ENCODE results near the gene NUP210.
"Not testable (repeated sequence)": the region's sequence is repeated elsewhere in the genome, so short reads cannot be mapped to it uniquely, and the experiment has no call there.

Gene NUP210

DNA sequence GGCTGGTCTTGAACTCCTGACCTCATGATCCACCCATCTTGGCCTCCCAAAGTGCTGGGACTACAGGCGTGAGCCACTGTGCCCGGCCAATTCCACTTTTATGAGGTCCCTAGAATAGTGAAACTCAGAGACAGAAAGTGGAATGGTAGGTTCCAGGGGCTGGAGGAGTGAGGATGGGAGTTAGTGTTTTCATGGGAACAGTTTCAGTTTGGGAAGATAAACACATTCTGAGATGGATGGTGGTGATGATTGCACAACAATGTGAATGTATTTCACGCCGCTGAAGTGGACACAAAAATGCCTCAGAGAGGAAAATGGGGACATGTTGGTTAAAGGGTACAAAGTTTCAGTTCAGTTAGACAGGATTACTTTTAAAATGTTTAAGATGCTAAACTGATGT is 37.5 kb upstream of the NUP210 start:
- WGBS, result 95% methylated on average over 4 of the region's 4 CpGs
- H3K27me3 ChIP-seq (ENCODE audit: insufficient read depth, low read length), result peaks cover 11% of the 10 kb centered on the region

DNA sequence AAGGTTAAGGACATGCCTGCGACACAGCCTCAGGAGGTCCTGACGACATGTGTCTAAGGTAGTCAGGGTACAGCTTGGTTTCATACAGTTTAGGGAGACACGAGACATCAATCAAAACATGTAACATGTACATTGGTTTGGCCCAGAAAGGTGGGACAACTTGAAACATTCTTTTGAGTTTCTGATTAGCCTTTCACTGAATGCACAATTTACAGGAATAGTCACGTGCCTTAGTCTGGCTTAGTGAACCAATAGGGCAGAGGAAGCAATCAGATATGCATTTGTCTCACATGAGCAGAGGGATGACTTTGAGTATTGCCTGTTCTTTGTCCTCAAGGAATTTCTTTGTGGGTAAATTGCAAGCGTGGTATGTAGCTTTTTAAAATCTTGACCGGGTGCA is 35.5 kb upstream of the NUP210 start:
- Histone ChIP-seq H3K9me3 (ENCODE audit: insufficient read depth, low read depth, low read length) (no peaks in the 10 kb centered on the region), H3K27ac (ENCODE audit: low read depth, low read length) (no peak overlapping the region), H3K4me3 (ENCODE audit: low read length) (no peak overlapping the region), H3K36me3 (ENCODE audit: insufficient read depth, low read length) (no peaks in the 10 kb centered on the region), H3K27me3 (ENCODE audit: insufficient read depth, low read length) (peaks cover 3% of the 10 kb centered on the region), H3K9ac (ENCODE audit: low read depth, low read length) (no peak overlapping the region), H3K4me1 (ENCODE audit: insufficient read depth, low read length) (0 out of 2 replicates have a peak, but pooled peaks cover 4% of the 10 kb centered on the region)
- 89% methylated on average over 6 of the region's 6 CpGs for WGBS

More for the DNA sequence above, 37.5 kb upstream of the NUP210 start:
- Histone ChIP-seq H3K27ac (ENCODE audit: low read depth, low read length) (no peak overlapping the region), H3K9me3 (ENCODE audit: insufficient read depth, low read depth, low read length) (no peaks in the 10 kb centered on the region), H3K9ac (ENCODE audit: low read depth, low read length) (no peak overlapping the region), H3K36me3 (ENCODE audit: insufficient read depth, low read length) (no peaks in the 10 kb centered on the region), H3K4me1 (ENCODE audit: insufficient read depth, low read length) (peaks cover 5% of the 10 kb centered on the region; the same call in 1 of the 2 replicates), H3K4me3 (ENCODE audit: low read length) (no peak overlapping the region)

DNA sequence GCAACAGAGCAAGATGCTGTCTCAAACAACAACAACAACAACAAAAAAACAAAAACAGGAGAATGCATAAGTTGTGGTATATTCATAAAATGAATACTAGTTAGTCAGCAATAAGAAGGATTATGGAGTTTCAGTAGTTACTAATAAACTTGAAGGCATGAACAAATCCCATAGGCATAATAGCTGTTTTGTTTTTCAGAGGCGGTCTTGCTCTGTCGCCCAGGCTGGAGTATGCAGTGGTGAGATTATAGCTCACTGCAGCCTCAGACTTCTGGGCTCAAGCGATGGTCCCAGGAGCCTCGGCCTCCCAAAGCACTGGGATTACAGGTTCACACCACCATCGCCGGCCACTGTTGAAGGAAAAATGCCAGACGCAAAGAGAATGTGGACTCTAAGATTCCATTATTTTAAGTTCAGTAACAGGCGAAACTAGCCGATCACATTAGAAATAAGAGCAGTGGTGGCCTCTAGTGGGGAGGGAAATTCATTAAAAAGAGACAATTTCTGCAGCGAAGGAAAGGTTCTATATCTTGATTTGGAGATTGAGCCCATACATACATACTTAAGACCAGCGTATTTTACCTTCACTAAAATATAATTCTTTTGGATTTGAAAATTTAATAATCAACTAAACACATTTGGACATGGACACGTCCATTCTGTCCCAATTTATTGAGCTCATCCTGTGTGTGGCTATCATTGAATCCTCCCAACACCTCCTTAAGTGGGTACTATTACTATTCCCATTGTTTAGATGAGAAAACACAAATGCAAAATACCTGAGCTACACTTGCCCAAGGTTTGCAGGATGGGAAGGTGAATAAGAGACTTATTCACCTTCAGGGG is 32.6 kb upstream of the NUP210 start:
- no peak overlapping the region for H3K4me3 ChIP-seq (ENCODE audit: low read length)
- H3K27me3 ChIP-seq (ENCODE audit: insufficient read depth, low read length), result no peaks in the 10 kb centered on the region
- WGBS, result 58% methylated on average over 12 of the region's 12 CpGs
- H3K9me3 ChIP-seq (ENCODE audit: insufficient read depth, low read depth, low read length), result no peaks in the 10 kb centered on the region
- no peak overlapping the region for H3K27ac ChIP-seq (ENCODE audit: low read depth, low read length)
- 0 out of 2 replicates have a peak, but pooled peaks cover 4% of the 10 kb centered on the region for H3K4me1 ChIP-seq (ENCODE audit: insufficient read depth, low read length)
- H3K9ac ChIP-seq (ENCODE audit: low read depth, low read length), result no peak overlapping the region
- H3K36me3 ChIP-seq (ENCODE audit: insufficient read depth, low read length), result no peaks in the 10 kb centered on the region

DNA sequence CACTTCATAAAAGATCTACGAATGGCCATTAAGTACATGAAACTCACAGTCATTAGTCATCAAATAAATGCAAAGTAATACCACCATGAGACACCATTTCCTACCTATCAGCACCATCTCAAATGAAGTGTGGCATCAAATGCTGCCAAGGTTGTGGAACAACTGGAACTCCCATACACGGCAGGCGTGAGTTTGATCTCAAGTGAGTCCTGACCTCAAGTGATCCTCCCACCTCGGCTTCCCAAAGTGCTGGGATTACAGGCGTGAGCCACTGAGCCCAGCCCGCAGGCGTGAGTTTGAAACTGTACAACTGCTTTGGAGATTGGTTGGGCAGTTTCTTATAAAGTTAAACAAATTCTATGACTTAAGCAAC is 31.2 kb upstream of the NUP210 start:
- peak overlapping the region; percentile 1; the same call in 1 of the 2 replicates for H3K9ac ChIP-seq (ENCODE audit: low read depth, low read length)
- no peaks in the 10 kb centered on the region for H3K9me3 ChIP-seq (ENCODE audit: insufficient read depth, low read depth, low read length)
- H3K27me3 ChIP-seq (ENCODE audit: insufficient read depth, low read length), result no peaks in the 10 kb centered on the region
- H3K4me1 ChIP-seq (ENCODE audit: insufficient read depth, low read length), result 0 out of 2 replicates have a peak, but pooled peaks cover 4% of the 10 kb centered on the region
- no peaks in the 10 kb centered on the region for H3K36me3 ChIP-seq (ENCODE audit: insufficient read depth, low read length)
- H3K4me3 ChIP-seq (ENCODE audit: low read length), result peak overlapping the region; percentile 58
- WGBS, result 30% methylated on average over 7 of the region's 7 CpGs
- peak overlapping the region; percentile 10; the same call in 1 of the 2 replicates for H3K27ac ChIP-seq (ENCODE audit: low read depth, low read length)

DNA sequence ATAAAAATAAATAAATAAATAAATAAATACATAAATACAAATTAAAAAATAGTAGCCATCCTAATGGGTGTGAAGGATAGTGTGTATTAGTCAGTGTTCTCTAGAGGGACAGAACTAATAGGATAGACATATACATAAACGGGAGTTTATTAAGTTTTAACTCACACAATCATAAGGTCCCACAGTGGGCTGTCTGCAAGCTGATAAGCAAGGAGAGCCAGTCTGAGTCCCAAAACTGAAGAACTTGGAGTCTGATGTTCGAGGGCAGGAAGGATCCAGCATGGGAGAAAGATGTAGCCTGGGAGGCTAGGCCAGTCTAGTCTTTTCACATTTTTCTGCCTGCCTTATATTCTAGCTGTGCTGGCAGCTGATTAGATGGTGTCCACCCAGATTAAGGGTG is 22.8 kb upstream of the NUP210 start:
- H3K27ac ChIP-seq (ENCODE audit: low read depth, low read length); H3K9ac ChIP-seq (ENCODE audit: low read depth, low read length); H3K9me3 ChIP-seq (ENCODE audit: insufficient read depth, low read depth, low read length); H3K36me3 ChIP-seq (ENCODE audit: insufficient read depth, low read length); H3K27me3 ChIP-seq (ENCODE audit: insufficient read depth, low read length); H3K4me3 ChIP-seq (ENCODE audit: low read length); H3K4me1 ChIP-seq (ENCODE audit: insufficient read depth, low read length): not testable (repeated sequence)
- 79% methylated on average over 1 of the region's 2 CpGs for WGBS

DNA sequence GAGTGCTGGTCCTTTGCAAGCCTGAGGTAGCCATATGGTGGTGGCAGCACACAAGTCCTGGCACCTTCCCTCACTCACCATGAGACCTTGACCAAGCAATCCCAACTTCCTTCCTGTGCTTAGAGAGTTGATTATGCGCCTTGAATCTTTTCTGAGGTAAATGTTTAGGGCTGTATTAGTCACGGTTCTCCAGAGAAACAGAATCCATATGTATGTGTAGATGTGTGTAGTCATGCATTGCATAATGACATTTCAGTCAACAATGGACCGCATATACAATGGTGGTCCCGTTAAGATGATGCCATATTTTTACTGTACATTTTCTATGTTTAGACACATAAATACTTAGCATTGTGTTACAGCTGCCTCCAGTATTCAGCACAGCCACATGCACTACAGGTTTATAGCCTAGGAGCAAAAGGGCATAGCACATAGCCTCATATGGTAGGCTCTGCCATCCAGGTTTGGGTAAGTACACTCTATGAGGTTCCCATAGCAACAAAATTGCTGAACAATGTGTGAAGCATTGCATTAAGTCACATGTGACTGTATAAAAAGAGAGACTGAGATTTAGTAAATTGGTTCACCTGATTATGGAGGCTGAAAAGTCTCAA is 20.2 kb upstream of the NUP210 start:
- H3K27ac ChIP-seq (ENCODE audit: low read depth, low read length), result no peak overlapping the region
- no peaks in the 10 kb centered on the region for H3K36me3 ChIP-seq (ENCODE audit: insufficient read depth, low read length)
- H3K9ac ChIP-seq (ENCODE audit: low read depth, low read length), result no peak overlapping the region
- no peaks in the 10 kb centered on the region for H3K4me1 ChIP-seq (ENCODE audit: insufficient read depth, low read length)
- H3K27me3 ChIP-seq (ENCODE audit: insufficient read depth, low read length), result no peaks in the 10 kb centered on the region
- 95% methylated on average over 4 of the region's 4 CpGs for WGBS
- no peaks in the 10 kb centered on the region for H3K9me3 ChIP-seq (ENCODE audit: insufficient read depth, low read depth, low read length)
- H3K4me3 ChIP-seq (ENCODE audit: low read length), result no peak overlapping the region

DNA sequence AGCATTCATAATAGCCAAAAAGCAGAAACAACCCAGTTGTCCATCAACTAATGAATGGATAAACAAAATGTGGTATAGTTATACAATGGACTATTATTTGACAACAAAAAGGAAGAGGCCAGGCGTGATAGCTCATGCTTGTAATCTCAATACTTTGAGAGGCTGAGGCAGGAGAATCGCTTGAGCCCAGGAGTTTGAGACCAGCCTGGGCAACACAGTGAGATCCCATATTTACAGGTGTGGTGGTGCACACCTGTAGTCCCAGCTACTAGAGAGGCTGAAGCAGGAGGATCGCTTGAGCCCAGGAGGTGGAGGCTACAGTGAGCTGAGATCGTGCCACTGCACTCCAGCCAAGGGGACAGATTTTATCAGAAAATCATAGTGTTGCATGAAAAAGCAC is 16.1 kb upstream of the NUP210 start:
- H3K4me1 ChIP-seq (ENCODE audit: insufficient read depth, low read length); H3K9me3 ChIP-seq (ENCODE audit: insufficient read depth, low read depth, low read length); H3K36me3 ChIP-seq (ENCODE audit: insufficient read depth, low read length); H3K27me3 ChIP-seq (ENCODE audit: insufficient read depth, low read length); H3K27ac ChIP-seq (ENCODE audit: low read depth, low read length); H3K9ac ChIP-seq (ENCODE audit: low read depth, low read length); H3K4me3 ChIP-seq (ENCODE audit: low read length): not testable (repeated sequence)
- 93% methylated on average over 4 of the region's 4 CpGs for WGBS

DNA sequence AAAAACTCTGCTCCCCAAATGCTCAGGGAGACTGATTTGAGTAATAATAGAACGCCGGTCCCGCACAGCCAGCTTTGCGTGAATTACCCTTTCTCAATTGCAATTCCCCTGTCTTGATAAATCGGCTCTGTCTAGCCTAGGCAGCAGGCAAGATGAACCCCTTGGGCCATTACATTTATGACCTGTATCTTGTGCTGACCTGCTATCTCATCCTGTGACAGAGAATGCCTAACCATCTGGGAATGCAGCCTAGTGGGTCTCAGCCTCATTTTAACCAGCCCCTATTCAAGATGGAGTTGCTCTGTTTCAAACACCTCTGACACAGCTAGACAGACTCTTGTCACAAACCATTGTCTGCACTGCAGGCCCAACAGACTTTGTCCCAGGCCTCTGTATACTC is 13.8 kb upstream of the NUP210 start:
- WGBS, result 78% methylated on average over 5 of the region's 5 CpGs
- Histone ChIP-seq H3K9me3 (ENCODE audit: insufficient read depth, low read depth, low read length) (no peaks in the 10 kb centered on the region), H3K9ac (ENCODE audit: low read depth, low read length) (no peak overlapping the region), H3K27ac (ENCODE audit: low read depth, low read length) (no peak overlapping the region), H3K4me1 (ENCODE audit: insufficient read depth, low read length) (no peaks in the 10 kb centered on the region), H3K4me3 (ENCODE audit: low read length) (no peak overlapping the region), H3K36me3 (ENCODE audit: insufficient read depth, low read length) (no peaks in the 10 kb centered on the region), H3K27me3 (ENCODE audit: insufficient read depth, low read length) (no peaks in the 10 kb centered on the region)

DNA sequence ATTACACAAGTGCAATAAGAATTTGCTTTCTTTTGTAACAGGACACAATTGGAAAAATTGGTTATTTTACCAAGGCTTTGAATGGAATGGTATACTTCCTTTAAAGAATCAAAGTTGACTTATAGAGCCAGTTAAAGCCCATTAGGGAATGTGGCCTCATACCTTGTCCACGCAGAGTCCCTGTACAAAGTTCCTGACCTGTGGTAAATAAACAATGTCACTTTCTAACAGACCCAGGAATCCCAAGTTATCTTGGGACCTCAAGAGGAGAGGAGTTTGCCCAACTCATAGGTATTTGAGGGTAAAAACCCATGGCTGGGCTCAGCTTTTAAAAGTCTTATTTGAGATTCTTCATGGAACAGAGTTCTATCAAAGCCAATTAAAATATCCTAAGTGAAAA is 12.0 kb upstream of the NUP210 start:
- WGBS, result 100% methylated on average over 1 of the region's 1 CpG
- no peaks in the 10 kb centered on the region for H3K36me3 ChIP-seq (ENCODE audit: insufficient read depth, low read length)
- H3K9ac ChIP-seq (ENCODE audit: low read depth, low read length), result no peak overlapping the region

DNA sequence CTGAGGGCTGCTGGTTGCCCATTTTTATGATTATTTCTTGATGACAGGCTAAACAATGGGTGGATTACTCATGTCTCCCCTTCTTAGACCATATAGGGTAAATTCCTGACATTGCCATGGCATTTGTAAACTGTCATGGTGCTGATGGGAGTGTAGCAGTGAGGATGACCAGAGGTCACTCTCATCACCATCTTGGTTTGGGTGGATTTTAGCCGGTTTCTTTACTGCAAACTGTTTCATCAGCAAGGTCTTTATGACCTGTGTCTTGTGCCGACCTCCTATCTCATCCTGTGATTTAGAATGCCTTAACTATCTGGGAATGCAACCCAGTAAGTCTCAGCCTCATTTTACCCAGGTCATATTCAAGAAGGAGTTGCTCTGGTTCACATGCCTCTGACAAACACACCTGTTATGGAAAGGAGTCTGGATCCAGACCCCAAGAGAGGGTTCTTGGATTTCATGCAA is 10.3 kb upstream of the NUP210 start:
- not testable (repeated sequence) for H3K27me3 ChIP-seq (ENCODE audit: insufficient read depth, low read length); H3K27ac ChIP-seq (ENCODE audit: low read depth, low read length); H3K9ac ChIP-seq (ENCODE audit: low read depth, low read length); H3K9me3 ChIP-seq (ENCODE audit: insufficient read depth, low read depth, low read length); H3K4me1 ChIP-seq (ENCODE audit: insufficient read depth, low read length); H3K36me3 ChIP-seq (ENCODE audit: insufficient read depth, low read length); H3K4me3 ChIP-seq (ENCODE audit: low read length)
- 88% methylated on average over 2 of the region's 2 CpGs for WGBS

More for the DNA sequence above, 12.0 kb upstream of the NUP210 start:
- H3K9me3 ChIP-seq (ENCODE audit: insufficient read depth, low read depth, low read length), result no peaks in the 10 kb centered on the region
- H3K27me3 ChIP-seq (ENCODE audit: insufficient read depth, low read length), result no peaks in the 10 kb centered on the region
- H3K27ac ChIP-seq (ENCODE audit: low read depth, low read length), result no peak overlapping the region
- H3K4me3 ChIP-seq (ENCODE audit: low read length), result no peak overlapping the region
- H3K4me1 ChIP-seq (ENCODE audit: insufficient read depth, low read length), result no peaks in the 10 kb centered on the region

DNA sequence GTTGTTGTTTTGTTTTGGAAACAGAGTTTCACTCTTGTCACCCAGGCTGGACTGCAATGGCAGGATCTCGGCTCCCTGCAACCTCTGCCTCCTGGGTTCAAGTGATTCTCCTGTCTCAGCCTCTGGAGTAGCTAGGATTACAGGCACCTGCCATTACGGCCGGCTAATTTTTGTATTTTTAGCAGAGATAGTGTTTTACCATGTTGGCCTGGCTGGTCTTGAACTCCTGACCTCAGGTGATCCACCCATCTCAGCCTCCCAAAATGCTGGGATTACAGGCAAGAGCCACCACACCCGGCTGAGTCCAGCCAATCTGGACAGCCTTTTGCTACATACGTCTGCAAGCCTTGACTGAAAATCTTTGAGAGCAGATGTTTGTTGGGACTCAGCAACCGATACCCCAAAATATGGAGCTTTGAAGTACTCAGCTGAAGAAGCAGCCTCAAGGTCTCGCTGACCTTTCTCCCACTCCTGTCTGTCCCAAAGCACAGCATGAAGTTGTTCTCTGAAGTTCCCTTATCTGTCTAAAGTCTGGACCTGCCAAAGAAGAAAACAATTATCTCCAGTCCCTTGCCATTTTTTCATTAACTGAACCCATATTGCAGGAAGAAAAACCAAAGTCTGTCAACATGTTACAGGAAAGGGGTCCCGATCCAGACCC is 9.6 kb upstream of the NUP210 start:
- Histone ChIP-seq H3K9ac (ENCODE audit: low read depth, low read length) (no peak overlapping the region), H3K36me3 (ENCODE audit: insufficient read depth, low read length) (no peaks in the 10 kb centered on the region), H3K4me1 (ENCODE audit: insufficient read depth, low read length) (no peaks in the 10 kb centered on the region), H3K27ac (ENCODE audit: low read depth, low read length) (no peak overlapping the region), H3K4me3 (ENCODE audit: low read length) (no peak overlapping the region), H3K9me3 (ENCODE audit: insufficient read depth, low read depth, low read length) (0 out of 2 replicates have a peak, but pooled peaks cover 2% of the 10 kb centered on the region), H3K27me3 (ENCODE audit: insufficient read depth, low read length) (no peaks in the 10 kb centered on the region)
- WGBS, result 94% methylated on average over 8 of the region's 8 CpGs
